Astrocyte (in vitro differentiated cells and primary cell): Measurements from ENCODE around the gene MCEE. TPM values are rescaled to one million over a fixed set of nuclear protein-coding genes. Genes with fewer than 3 reads are reported as not detected.

Source experiments
- DNase-seq: peaks from one replicate; pipeline ENCODE4 v3.0.0-alpha.2; 2010; ENCODE audit warnings: low read depth
- FAIRE-seq: peaks from 2 replicates; lab custom pipeline; 2011; peaks lifted over from hg19 to GRCh38; lab: Jason Lieb, UNC
- H2AFZ ChIP-seq: 2 replicates; pipeline ENCODE4 v1.6.0; 2012; ENCODE audit warnings: low read depth, low read length, inconsistent platforms
- H3K27ac ChIP-seq: 2 replicates; pipeline ENCODE4 v1.5.1; 2011; ENCODE audit warnings: low read depth, low read length, inconsistent platforms
- H3K27me3 ChIP-seq: 2 replicates; pipeline ENCODE4 v1.6.0; 2011; ENCODE audit warnings: low read length, inconsistent platforms; ENCODE audit not compliant: insufficient read depth
- H3K36me3 ChIP-seq: 2 replicates; pipeline ENCODE4 v1.5.1; 2011; ENCODE audit warnings: low read length, inconsistent platforms; ENCODE audit not compliant: insufficient read depth
- H3K4me1 ChIP-seq: 2 replicates; pipeline ENCODE4 v1.5.1; 2011; ENCODE audit warnings: low read length, inconsistent platforms; ENCODE audit not compliant: insufficient read depth
- H3K4me2 ChIP-seq: 2 replicates; pipeline ENCODE4 v1.6.0; 2012; ENCODE audit warnings: low read length, inconsistent platforms
- H3K4me3 ChIP-seq: 2 replicates; pipeline ENCODE4 v1.5.1; 2011; ENCODE audit warnings: low read depth, mild to moderate bottlenecking, low read length, inconsistent platforms; ENCODE audit not compliant: insufficient read depth
- H3K79me2 ChIP-seq: 2 replicates; pipeline ENCODE4 v1.6.0; 2012; ENCODE audit warnings: mild to moderate bottlenecking, low read length, inconsistent platforms; ENCODE audit not compliant: insufficient read depth
- H3K9ac ChIP-seq: 2 replicates; pipeline ENCODE4 v1.6.0; 2012; ENCODE audit warnings: mild to moderate bottlenecking, low read length, inconsistent platforms
- H3K9me3 ChIP-seq: 2 replicates; pipeline ENCODE4 v1.5.1; 2012; ENCODE audit warnings: low read depth, mild to moderate bottlenecking, low read length, inconsistent platforms; ENCODE audit not compliant: insufficient read depth
- H4K20me1 ChIP-seq: 2 replicates; pipeline ENCODE4 v1.6.0; 2012; ENCODE audit warnings: low read length, inconsistent platforms; ENCODE audit not compliant: insufficient read depth
- H3K27ac Mint-ChIP-seq: one replicate; pipeline ENCODE4 v1.8.0; 2021; ENCODE audit warnings: mild to moderate bottlenecking, mixed read lengths; ENCODE audit not compliant: unreplicated experiment
- H3K27me3 Mint-ChIP-seq: one replicate; pipeline ENCODE4 v1.8.0; 2021; ENCODE audit warnings: low read depth, mixed read lengths; ENCODE audit not compliant: unreplicated experiment
- H3K36me3 Mint-ChIP-seq: one replicate; pipeline ENCODE4 v1.8.0; 2021; ENCODE audit warnings: low read depth, mixed read lengths; ENCODE audit not compliant: unreplicated experiment
- H3K4me1 Mint-ChIP-seq: one replicate; pipeline ENCODE4 v1.8.0; 2021; ENCODE audit warnings: low read depth, mixed read lengths; ENCODE audit not compliant: unreplicated experiment
- H3K4me3 Mint-ChIP-seq: one replicate; pipeline ENCODE4 v1.8.0; 2021; ENCODE audit warnings: mild to moderate bottlenecking, moderate library complexity, mixed read lengths; ENCODE audit not compliant: unreplicated experiment
- H3K9me3 Mint-ChIP-seq: one replicate; pipeline ENCODE4 v1.8.0; 2021; ENCODE audit warnings: mild to moderate bottlenecking, mixed read lengths; ENCODE audit not compliant: unreplicated experiment
- CTCF ChIP-seq: IDR thresholded peaks from 2 replicates; pipeline ENCODE4 v1.5.1; 2011; ENCODE audit warnings: low read depth, mild to moderate bottlenecking, inconsistent platforms, low read length, moderate library complexity; ENCODE audit not compliant: insufficient read depth
- EZH2 ChIP-seq: IDR thresholded peaks from 2 replicates; pipeline ENCODE4 v1.6.1; 2012; ENCODE audit warnings: mild to moderate bottlenecking, low read length, inconsistent platforms; ENCODE audit not compliant: insufficient read depth
- total RNA-seq: library from RNA; stranded (reverse); gene quantifications from 2 replicates; pipeline ENCODE4 v1.2.1, GENCODE V29; 2021

MCEE gene
- total RNA-seq, 1 donor from 2014 or later = 13.1 TPM

GRCh38 chr2:71064754-71065621 lies 65.0 kb downstream of the MCEE start:
- Mint-ChIP-seq H3K36me3 (peaks cover 3% of the 10 kb centered on the region), H3K9me3 (no peaks in the 10 kb centered on the region), H3K27me3 (peaks cover 31% of the 10 kb centered on the region), H3K4me3 (no peak overlapping the region), H3K4me1 (peaks cover 7% of the 10 kb centered on the region), H3K27ac (no peak overlapping the region)
- FAIRE-seq = no peak
- peaks cover 15% of the 10 kb centered on the region for H3K79me2 ChIP-seq
- no peak overlapping the region for H3K4me2 ChIP-seq
- H3K27me3 ChIP-seq = peaks cover 10% of the 10 kb centered on the region
- no peaks in the 10 kb centered on the region for H3K9me3 ChIP-seq
- no peak overlapping the region for H3K4me3 ChIP-seq
- DNase-seq = no peak
- H2AFZ ChIP-seq = no peak overlapping the region
- H3K27ac ChIP-seq = no peak overlapping the region
- no peak overlapping the region for H3K9ac ChIP-seq
- TF ChIP-seq EZH2 = no peak
- no peak for TF ChIP-seq CTCF
- no peaks in the 10 kb centered on the region for H3K36me3 ChIP-seq
- H4K20me1 ChIP-seq = peaks cover 11% of the 10 kb centered on the region
- peaks cover 12% of the 10 kb centered on the region for H3K4me1 ChIP-seq

- Histone ChIP-seq H3K4me3 (no peak overlapping the region), H3K9ac (no peak overlapping the region), H3K36me3 (no peaks in the 10 kb centered on the region), H2AFZ (no peak overlapping the region), H3K4me1 (peaks cover 7% of the 10 kb centered on the region), H3K27me3 (peaks cover 12% of the 10 kb centered on the region), H3K79me2 (peaks cover 7% of the 10 kb centered on the region), H3K4me2 (no peak overlapping the region), H3K9me3 (no peaks in the 10 kb centered on the region), H4K20me1 (peaks cover 4% of the 10 kb centered on the region), H3K27ac (no peak overlapping the region)
- H3K27me3 Mint-ChIP-seq = peaks cover 40% of the 10 kb centered on the region
- no peak overlapping the region for H3K4me3 Mint-ChIP-seq
- H3K36me3 Mint-ChIP-seq = no peaks in the 10 kb centered on the region
- no peak overlapping the region for H3K27ac Mint-ChIP-seq
- no peaks in the 10 kb centered on the region for H3K9me3 Mint-ChIP-seq
- no peak for FAIRE-seq
- H3K4me1 Mint-ChIP-seq = peaks cover 2% of the 10 kb centered on the region
- no peak for TF ChIP-seq EZH2
- TF ChIP-seq CTCF = no peak
- no peak for DNase-seq
These were observed 65.9 kb downstream of the MCEE start for GRCh38 chr2:71064110-71064611.

- H4K20me1 ChIP-seq = no peaks in the 10 kb centered on the region
- FAIRE-seq (no peak), DNase-seq (no peak)
- H2AFZ ChIP-seq = no peak overlapping the region
- peaks cover 2% of the 10 kb centered on the region for H3K4me1 Mint-ChIP-seq
- H3K36me3 ChIP-seq = no peaks in the 10 kb centered on the region
- H3K36me3 Mint-ChIP-seq = no peaks in the 10 kb centered on the region
- no peak overlapping the region for H3K27ac Mint-ChIP-seq
- H3K4me3 ChIP-seq = no peak overlapping the region
- H3K9ac ChIP-seq = no peak overlapping the region
- H3K9me3 ChIP-seq = no peaks in the 10 kb centered on the region
- H3K27me3 Mint-ChIP-seq = peaks cover 44% of the 10 kb centered on the region
- no peaks in the 10 kb centered on the region for H3K79me2 ChIP-seq
- TF ChIP-seq CTCF (no peak), EZH2 (no peak)
- H3K4me2 ChIP-seq = no peak overlapping the region
- no peak overlapping the region for H3K4me3 Mint-ChIP-seq
- H3K27ac ChIP-seq = no peak overlapping the region
- H3K4me1 ChIP-seq = peaks cover 7% of the 10 kb centered on the region
- H3K9me3 Mint-ChIP-seq = no peaks in the 10 kb centered on the region
- peaks cover 12% of the 10 kb centered on the region for H3K27me3 ChIP-seq
These were observed 66.8 kb downstream of the MCEE start for GRCh38 chr2:71063216-71063615.
